HG02759 (cell line): ENCODE data around the gene LRRC32.
"Not testable (repeated sequence)": the region's sequence is repeated elsewhere in the genome, so short reads cannot be mapped to it uniquely, and the experiment has no call there.

Experiments
- ATAC-seq: cut with Tn5 transposase; IDR thresholded peaks from one replicate; pipeline ENCODE4 v1.9.1; 2021; ENCODE audit warnings: mild to moderate bottlenecking, moderate library complexity; ENCODE audit not compliant: unreplicated experiment

The LRRC32 gene

DNA sequence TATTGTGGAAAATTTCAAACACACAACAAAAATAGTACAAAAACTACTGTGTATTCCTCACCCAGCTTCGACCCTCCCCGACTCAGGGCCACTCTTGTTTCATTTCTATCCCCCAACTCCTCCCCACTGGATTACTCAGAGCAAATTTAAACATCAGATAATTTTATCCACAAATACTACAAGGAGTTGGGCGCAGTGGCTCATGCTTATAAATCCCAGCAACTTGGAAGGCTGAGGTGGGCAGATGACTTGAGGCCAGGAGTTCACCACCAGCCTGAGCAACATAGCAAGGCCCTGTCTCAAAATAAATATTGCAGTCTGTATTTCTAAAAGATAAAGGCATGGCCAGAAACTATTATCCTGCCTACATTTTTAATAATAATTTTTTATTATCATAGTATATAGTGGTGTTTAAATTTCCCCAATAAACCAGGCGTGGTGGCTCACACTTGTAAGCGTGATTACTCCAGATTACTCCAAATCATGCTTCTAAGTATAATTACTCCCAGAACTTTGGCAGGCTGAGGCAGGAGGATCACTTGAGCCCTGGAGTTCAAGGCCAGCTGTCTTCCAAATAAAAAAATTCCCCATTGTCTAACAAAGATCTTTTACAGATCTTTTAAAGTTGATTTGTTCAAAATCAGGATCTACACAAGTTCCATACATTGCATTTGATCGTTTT lies 39.8 kb downstream of the LRRC32 start:
- ATAC-seq, result no peak

DNA sequence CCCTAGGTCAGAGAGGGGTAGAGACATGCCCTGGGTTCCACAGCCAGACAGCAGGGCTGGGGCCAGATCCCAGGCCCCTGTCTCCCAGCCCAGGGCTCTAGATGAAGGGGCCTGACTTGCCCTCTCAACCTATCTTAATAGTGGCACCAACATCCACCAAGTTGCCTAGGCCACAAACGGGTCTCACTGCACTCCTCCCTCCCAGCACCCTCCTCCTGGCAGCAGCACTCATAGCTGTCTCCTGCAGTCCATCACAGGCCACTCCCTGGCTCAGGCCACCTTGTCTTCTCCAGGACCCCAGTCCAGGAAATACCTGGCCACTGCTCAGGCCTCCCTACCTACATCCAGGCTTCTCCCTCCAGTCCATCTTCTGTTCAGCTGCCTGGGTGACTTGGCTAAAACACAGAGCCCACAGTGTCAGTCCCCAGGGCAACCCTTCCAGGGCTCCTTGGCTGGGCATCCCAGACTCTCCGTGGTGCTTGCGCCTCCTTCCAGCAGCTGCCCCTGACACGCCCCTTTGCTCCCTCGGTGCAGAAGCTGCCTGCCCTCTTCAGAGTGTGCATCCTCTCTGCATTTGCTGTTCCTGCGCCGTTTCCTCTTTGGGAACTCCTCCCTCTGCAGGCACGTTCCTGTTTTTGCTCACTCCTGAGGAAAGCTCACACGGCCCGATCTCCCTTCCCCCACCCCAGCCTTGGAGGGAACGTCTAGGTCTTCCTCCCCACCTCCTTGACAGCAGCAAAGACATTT lies 40.5 kb downstream of the LRRC32 start:
- no peak for ATAC-seq

DNA sequence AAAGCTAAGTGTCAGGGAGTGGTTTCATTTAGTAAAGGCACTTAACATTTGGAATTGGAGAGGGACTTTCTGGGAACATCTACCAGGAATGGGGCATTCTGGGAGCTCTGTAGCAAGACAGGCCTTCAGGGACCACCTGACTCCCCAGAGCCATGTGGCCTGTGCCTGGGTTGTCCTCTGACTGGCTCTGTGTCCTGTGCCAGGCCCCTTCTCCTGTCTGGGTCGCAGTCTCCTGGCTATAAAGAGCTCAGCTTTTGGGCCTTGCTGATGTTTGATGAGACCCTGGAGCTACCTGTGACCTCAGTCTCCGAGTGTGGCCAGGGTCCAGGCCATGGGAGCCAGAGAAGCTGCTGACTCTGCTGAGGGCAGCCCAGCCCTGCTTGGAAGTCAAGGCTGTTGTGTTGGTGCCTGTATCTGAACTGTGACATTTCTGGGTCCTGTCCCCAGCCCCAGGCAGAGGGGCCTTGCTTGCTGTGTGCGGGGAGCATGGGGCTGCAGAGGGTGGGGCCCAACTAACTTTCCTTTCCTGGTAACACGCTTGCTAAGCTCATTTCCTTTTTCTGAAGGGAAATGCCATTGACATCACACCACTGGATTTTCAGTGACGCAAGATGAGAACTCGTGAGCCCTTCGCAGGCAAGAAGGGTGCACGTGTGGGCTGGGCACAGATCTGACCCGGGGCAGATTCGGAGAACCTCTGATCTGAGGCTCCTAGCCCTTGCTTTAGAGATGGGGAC lies 41.3 kb downstream of the LRRC32 start:
- ATAC-seq, result no peak

DNA sequence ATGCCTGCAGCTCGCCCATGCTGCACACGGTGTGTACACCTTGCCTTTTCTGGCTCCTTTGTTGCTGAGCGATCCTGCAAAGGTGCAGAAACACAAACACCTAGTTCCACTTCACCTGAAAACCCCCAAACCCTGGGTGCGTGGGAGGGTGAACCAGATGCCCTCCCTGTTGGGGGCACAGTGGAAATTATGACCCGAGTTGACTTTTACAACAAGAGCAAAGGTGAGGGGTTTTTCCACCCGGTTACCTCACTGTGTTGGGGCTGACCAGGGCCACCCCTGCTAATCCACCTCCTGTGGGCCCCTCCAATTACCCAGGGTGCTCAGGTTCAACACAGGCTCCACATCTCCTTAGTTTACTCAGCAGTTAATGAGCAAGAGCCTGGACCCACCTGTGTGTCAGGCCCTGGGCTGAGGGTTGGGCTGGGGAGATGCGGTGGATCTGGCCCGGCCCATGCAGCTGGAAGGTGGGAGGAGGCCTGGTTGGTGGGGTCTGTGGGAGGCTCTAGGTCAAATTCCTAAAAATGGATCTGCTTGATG lies 42.1 kb downstream of the LRRC32 start:
- ATAC-seq, result no peak

DNA sequence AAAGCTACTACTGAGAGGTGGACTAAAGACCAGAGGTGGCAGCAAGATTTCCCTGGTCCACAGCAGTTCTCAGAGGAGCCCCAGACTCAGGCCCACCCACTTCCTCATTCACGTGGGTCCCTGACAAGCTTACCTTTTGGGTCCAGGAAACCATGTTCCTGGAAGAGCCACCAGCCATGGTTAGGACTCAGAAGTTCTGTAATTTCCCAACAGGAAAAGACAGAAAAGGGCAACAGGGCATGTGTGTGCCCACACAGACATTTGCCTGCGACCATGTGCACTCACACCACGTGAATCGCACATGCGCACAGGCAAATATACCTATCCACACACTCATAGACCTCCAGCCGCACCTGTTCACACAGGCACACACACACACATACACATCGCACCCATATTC lies 42.9 kb downstream of the LRRC32 start:
- ATAC-seq, result no peak

DNA sequence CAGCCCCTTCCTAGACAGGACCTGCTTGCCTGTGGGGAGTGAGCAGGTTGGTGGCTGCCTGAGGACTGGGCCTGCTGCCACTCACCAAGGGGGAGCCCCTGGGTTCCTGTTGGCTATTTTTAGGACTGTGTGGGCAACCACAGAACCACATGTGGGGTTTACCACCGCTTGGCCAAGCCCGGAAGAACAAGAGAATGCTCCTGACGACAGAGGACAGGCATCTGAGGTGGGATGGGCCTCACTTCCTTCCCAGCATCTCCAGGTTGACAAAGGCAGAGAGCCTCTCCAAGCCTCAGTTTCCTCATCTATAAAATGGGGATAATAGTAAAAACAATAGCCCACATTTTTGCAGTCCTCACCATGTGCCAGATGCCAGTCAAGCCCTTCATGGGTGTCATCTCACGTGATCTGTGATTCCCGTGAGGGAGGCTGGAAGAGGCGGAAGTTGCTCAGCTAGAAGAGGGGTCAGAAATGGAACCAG lies 43.6 kb downstream of the LRRC32 start:
- ATAC-seq, result peak; percentile 90

DNA sequence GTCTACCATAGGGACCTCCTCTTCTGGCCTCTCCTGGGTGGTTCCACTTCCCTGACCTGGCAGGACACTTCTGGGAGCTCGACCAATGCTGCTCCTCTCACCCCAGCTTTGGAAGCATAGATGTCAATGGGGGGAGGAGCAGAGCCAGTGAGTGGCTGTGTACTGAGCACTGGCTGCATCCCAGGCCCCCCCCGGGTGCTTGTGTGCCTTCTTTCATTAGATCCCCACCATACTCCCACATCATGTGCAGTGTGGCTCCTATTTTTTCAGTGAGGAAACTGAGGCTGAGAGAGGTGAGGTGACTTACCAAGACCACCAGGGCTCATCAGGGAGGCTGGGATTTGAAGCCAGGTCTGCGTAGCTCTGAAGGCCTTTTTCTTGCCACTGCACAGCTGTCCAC lies 44.3 kb downstream of the LRRC32 start:
- ATAC-seq, result no peak

DNA sequence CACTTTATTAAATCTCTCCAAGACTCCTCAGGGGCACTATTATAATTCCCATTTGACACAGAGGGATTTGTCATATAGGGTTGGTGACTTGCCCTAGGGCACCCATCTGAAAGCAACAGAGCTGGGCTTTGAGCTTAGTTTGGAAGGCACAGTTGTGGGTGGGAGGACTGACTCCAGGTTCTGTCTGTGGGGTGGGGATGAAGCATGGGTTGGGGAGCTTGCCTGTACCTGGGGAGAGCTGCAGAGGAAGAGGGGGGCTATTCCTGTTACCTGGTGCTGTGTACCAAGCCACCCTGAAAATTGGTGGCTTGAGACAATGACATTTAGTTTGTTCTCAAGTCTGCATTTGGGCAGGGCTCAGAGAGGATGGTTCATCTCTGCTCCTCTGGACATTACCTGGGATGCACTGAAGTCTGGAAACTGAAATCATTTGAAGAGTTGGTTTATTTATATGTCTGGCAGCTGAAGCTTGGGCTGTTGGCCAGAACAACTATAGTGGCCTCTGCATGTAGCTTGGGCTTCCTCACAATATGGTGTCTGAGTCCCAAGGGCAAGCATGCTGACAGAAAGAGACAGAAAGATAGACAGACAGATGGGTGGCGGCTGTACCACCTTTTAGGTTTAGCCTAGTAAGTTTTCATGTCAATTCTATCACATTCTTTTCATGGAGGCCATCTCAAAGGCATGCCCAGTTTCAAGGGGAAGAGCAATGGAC lies 44.9 kb downstream of the LRRC32 start:
- ATAC-seq, result no peak

DNA sequence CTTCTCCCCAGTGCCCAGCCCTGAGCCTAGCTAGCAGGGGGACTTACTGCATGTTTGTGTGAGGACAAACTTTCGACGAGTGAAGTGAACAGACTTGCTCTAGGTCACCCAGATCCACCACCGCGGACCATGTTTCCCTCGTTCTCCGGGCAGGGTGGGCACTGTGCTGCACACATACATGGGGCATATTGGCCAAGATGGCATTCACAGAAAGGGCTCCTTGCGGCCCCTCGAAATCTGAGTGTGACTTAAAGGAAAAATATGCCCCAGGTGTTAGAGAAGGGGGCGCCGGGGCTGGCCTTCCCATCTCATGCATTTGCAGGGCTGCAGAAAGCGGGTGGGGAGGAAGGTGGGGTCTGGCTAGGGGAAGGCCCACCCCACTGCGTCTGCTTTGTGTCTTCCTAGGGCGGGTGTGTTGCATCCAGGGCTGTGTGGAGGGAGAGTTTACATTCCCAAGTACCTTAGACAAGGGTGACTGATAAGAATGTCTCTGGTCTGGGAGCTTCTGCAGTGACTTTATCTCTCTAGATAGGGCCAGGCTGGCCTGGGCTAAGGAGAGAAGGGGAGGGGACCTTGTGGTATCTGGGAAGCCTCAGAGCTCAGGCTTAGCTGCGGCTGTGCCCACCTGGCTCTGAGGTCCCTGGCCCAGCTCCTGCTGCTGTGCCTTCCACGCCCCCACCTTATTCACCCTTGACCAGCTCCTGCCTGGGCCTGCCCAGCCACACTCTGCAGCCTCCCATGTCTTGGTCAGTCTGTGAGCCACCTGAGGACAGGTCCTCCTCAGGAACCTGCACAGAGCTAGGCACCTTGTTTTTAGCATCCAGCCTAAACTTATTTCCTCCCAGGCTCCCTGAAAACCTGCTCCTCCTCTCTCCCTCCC lies 45.8 kb downstream of the LRRC32 start:
- no peak for ATAC-seq

DNA sequence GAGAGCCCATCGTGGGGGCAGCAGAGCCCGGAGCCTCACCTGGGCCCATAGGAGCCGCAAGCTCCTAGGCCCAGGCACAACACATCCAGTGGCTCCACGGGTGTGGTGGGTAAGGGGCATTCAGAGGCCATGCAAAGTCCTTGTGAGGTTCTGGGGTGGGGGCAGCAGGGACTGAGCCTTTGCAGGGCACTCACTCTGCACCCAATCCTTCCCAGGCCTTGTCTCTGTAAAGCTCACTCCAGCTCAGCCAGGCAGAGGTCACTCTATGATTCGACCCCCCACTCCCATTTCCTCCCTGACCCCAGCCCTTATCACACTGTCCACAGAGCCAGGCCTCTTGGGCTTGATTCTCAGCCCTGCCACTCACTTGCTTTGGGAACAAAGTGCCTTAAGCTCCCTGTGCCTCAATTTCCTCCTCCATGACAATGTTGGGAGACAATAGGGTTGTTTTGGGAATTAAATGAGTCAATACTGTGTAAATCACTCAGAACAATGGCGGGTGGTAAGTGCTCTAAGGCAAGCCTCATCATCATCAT lies 46.6 kb downstream of the LRRC32 start:
- no peak for ATAC-seq

DNA sequence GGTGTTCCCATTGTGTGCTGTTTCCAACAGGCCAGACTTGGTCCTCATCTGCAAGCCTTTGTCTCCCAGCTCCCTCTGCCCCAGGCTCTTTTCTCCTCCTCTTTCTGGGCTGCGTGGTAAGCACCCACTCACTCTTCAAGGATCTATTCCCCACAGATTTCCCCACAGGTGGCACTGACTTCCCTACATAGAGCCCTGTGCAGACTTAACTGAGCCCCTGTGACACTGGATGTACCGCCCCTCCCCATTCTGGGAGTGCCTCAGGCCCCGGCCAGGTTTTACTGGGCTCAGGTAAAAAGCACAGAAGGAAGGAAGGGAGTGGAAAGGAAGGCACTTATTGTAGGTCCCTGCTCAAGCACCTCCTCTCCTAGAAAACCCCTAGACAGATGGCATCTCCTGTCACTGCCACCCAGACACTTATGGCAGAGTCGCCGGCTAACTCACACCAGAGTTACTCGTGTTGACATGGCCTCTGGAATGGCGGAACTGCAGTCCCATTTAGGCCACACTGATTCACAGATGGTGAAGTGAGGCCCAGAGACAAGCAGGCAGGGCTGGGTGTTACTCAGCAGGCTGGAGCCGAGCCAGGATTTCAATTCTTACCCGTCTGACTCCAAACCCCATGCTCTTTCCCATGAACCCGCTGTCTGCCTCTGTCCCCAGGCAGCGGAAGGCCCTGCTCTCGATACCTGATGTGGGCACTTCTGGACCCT lies 47.2 kb downstream of the LRRC32 start:
- ATAC-seq, result no peak

DNA sequence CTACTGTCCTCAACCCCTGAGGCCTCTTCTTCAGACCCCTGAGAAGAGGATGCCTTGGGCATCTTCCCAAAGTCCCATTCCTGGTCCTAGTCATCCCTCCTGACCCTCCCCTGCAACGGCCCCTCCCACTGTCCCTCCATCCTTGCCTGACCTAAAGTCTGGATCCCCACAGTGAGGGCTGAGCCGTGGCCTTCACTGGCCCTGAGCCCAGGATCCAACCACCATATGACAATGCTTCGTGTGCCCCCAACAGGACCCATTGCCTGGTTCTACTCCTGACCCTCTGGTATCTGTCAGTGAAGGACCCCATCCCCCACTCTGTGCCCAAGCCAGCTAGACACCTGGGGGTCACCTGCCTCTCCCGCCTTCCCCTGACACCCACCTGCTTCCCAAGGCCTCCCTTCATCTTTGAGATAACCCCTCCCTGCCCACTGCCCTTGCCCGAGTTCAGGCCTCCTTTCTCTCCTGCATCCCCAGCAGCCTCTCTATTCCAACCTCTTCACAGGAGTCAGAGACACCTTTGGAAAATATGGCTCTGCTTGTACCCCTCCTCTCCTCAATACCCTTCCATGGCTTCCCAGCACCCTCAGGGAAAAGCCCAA lies 48.0 kb downstream of the LRRC32 start:
- ATAC-seq, result no peak

DNA sequence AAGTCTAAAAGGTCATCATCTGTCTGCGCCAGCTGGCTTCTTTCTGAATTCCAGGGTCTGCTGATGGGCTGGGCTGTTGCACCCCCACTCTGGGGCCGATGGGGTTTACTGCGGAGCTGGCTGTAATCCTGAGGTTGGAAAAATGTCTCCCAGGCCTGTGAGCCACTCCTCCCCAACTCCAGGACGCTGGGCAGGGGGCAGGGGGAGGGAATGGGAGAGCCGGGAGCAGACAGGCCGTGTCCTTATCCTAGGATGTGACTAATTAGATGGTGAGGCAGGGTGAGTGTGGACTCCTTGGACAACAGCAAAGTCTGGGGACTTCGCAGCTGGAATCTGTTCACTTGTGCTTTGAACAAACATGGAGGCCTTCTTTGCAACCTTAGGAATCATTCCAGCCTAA lies 48.7 kb downstream of the LRRC32 start:
- no peak for ATAC-seq

DNA sequence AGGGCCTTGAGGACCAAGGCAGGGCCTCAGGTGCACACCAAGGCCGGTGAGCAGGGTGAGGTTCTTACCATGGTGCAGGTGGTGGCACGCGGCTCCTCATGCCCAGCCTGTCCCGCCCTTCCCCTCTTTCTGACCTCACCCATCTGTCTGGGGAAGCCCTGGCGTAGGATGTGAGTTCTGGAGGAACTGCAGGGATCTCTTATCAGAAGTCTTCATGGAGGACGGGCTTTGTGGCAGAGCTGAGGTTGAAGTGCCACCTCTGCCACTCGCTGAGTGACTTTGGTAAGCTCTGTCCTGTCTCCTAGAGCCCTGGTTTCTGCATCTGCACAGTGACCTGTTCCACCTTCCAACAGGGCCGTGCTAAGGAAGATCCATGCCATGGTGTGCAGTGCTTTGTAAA lies 49.1 kb downstream of the LRRC32 start:
- ATAC-seq, result no peak

DNA sequence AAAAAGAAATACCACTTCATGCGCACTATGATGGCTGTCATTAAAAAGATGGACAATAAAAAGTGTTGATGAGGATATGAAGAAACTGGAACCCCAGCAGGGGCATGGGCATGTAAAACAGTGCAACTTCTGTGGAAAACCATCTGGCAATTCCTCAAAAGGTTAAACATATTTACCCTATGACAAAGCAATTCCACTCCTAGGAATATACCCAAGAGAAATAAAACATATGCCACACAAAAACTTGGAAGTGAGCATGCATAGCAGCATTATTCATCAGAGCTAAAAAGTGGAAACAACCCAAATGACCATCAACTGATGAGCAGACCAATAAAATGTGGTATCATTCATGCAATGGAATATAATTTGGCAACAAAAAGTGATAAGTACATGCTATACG lies 50.1 kb downstream of the LRRC32 start:
- ATAC-seq, result no peak

DNA sequence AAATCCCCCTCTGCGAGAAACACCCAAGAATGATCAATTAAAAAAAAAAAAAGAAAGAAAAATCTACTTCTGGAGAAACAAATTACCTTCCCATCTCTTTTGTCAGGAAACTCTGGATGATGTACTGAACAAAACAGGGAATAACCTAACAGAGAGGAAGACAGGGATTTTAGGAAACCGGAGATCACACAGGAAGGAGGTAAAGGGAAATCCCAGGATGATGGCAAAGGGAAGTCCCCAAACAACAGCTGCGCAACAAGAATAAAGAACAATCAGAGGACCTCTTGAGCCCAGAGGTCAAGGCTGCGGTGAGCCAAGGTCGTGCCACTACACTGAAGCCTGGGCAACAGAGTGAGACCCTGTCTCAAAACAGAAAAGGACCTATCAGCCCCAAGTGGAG lies 50.7 kb downstream of the LRRC32 start:
- ATAC-seq, result not testable (repeated sequence)

DNA sequence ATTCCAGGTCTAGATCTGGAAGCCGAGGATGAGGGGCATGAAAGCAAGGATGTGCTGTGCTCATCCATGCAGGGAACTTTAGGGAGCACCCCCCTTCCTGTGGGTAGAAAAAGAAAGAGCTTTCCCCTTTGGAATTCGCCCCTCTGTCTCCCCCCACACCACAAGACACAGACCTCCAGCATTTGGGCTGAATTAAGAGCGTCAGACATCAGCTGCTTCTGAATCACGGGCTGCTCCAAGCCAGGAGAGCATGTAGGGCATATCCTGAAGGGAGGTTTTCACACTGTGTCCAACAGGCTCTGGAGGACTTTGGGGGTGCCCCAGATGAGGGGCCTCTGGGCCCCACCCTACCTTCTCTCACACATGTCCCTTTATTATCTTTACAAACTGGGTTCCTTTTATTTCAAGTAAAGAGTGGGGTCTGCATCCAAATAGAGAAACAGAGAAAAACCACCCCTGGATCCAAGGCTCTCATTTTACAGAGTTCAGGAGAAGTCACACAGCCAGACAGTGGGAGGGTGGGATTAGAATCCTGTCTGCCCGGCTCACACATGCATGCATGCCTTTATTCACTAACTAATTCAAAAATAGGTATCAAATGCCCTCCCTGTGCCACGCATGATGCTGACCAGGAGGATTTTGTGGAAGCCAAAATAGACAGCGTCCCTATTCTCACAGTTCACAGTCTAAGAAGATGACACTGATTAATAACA lies 52.8 kb downstream of the LRRC32 start:
- no peak for ATAC-seq
